HG02943 (cell line): Measurements from ENCODE around the gene CLEC17A.
A peak's percentile ranks its signal among the peaks of the same experiment; 100 is the strongest.
"Not testable (repeated sequence)": the region's sequence is repeated elsewhere in the genome, so short reads cannot be mapped to it uniquely, and the experiment has no call there.

Source experiments
- ATAC-seq: cut with Tn5 transposase; IDR thresholded peaks from one replicate; pipeline ENCODE4 v1.9.1; 2021; ENCODE audit warnings: mild to moderate bottlenecking, low read depth, moderate library complexity; ENCODE audit not compliant: unreplicated experiment

CLEC17A gene

GRCh38 chr19:14558370-14559066 is 24.4 kb upstream of the CLEC17A start:
- ATAC-seq = no peak

GRCh38 chr19:14559916-14560775 is 22.7 kb upstream of the CLEC17A start:
- no peak for ATAC-seq

DNA sequence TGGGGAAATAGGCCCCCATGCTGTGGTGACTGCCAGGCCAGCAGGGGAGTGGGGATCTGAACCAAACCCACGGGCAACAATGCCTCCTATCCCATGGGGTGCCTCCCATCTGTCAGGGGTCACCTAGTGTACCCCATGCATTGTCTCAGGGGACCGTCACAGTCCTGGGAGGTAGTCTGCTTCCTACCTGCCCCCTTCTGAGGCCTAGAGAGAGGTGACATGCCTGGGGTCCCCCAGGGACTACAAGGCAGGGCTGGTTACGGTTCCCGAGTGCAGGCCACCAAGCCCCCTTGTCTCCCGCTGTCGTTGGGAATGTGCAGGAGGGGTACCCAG is 22.1 kb upstream of the CLEC17A start:
- ATAC-seq = no peak

GRCh38 chr19:14561249-14561648 is 21.6 kb upstream of the CLEC17A start:
- no peak for ATAC-seq

- no peak for ATAC-seq
Observed at GRCh38 chr19:14561847-14562351, 21.0 kb upstream of the CLEC17A start.

DNA sequence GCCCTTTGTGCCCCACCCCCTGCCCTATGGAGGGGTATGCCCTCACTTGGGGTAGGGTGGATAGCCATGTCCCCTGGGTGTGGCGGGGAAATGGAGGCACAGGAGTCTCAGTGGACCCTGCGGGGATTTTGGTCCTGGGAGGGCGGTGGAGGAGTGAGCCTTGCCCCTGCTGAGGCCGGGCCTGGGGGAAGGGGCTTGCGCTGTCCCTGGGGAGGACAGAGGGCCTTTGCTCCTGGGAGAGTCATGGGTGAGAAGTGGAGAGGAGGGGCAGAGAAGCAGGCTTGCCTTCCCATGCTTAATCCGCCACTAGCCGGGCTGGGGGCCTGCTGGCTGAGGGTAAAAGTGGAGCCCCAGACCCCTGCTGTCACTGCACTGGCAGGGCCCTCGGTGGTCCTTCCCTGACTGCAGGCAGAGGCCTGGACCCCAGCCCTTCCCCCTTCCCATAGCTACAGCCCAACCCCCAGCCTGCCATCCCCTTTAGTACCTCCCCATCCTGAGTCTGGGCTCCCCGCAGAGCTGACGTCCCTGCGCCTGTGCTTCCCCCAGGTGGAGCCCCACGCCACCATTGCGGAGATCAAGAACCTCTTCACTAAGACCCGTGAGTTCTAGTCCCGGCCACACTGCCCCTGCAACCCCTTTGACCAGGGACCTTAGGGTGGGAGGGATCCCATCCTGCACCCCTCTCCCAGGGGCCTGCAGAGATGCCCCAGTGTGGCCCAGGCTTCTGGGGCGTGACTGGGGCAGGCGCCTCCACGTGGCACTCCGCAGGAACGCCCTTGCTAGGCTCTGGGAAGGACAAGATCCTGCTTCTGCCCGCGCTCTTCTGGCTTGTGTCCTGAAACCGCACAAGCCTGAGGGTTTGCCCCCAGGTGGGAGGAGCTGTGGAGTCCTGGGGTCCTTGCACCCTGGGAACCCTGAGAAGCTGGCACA is 20.0 kb upstream of the CLEC17A start:
- ATAC-seq = no peak

- ATAC-seq = no peak
Observed at GRCh38 chr19:14563590-14563926, 19.3 kb upstream of the CLEC17A start.

DNA sequence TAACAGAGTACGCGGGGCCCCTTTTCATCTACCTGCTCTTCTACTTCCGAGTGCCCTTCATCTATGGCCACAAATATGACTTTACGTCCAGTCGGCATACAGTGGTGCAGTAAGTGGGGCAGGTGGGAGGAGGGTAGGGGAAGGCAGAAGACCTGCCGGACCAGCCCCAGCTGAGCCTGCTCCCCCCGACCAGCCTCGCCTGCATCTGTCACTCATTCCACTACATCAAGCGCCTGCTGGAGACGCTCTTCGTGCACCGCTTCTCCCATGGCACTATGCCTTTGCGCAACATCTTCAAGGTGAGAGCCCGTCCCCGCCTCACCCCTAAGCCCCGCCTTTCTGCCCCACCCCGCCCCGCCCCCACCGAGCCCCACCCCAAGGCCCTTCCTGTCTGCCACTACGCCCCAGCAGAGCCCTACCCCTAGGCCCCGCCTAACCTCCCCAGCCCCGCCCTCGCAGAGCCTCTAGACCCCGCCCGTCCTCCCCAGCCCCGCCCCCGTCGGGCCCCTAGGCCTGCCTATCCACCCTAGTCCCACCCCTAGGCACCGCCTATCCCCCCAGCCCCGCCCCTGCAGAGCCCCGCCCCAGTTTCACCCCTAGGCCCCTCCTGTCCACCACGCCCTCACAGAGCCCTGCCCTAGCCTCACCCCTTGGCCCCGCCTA is 18.8 kb upstream of the CLEC17A start:
- no peak for ATAC-seq

GRCh38 chr19:14564652-14565297 is 18.1 kb upstream of the CLEC17A start:
- not testable (repeated sequence) for ATAC-seq

- no peak for ATAC-seq
Observed at GRCh38 chr19:14565298-14565679, 17.6 kb upstream of the CLEC17A start.

DNA sequence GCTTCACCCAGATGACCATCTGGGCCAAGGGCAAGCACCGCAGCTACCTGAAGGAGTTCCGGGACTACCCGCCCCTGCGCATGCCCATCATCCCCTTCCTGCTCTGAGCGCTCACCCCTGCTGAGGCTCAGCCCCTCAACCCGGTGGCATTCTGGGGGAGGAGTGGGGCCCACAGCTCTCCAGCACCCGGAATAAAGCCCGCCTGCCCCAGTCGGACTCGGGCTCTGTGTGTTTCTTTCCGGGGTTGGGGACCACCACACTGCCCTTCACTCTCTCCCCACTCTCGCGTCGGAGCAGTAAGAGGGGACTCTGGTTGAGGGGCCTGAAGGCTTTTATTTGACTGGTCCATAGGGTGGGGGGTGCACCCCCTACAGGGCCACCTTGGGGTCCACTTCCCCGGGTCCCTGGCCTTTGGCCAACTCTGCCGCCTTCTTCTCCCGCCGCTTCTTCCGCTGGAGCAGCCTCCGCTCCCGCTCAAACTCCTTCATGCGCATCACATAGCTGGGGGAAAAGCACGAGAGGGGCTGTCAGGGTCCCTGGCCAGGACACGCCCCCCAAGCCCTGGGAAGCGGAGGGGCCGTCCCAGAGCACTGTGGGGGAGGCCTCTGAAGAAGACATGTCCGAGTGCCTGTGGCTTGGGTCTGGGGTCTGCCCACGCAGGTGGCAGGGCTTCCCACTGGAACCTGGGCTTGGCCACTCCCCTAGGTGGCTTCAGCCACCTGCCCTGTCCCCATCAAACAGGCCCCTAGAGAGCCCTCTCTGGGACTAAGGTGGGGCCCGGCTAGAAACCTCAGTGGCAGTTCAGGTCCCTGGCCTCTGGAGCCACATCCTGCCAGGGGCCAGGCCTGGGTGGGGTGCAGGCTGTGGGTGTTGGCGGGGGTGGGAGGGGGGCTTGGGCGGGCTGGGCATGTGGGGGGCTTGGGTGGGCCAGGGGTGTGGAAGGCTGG is 16.8 kb upstream of the CLEC17A start:
- ATAC-seq = no peak

- no peak for ATAC-seq
Observed at GRCh38 chr19:14566712-14567077, 16.2 kb upstream of the CLEC17A start.

- no peak for ATAC-seq
Observed at GRCh38 chr19:14567079-14567478, 15.8 kb upstream of the CLEC17A start.

GRCh38 chr19:14570864-14571527 is 11.9 kb upstream of the CLEC17A start:
- ATAC-seq = no peak

DNA sequence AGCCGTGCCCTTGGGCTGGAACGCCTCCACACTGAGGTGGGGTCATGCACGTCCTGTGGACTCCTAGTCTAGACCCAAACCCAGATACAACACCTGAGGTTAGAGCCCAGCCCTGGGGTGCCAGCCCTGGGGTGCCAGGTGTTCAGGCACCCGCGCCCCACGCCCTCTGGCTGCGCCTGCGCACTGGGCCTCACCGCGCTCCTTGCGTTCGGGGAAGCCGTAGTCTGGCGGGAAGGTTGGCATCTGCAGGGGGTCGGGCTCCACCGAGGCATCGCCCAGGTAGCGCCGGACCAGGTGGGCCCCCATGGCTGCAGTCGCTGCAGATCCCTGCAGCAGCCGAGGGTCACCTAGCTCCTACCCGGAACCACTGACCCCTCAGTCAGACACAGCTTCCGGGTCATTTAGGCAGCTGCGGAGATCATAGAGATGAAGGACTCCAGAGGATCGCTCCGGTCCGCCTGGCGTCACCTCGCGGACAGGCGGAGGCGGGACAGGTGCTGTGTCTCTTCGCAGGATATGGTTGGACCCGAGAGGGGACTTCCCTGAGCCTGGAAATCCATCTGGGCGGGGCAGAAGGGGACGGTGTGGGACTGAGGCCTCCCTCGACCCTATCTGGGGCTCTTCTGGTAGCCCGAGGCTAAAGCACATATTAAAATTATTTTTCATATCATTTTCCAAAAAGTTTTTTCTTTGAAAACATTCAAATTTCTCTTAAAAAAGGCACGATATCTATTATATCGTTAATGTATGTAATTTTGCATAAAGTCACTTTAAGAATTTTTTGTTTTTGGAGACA is 11.0 kb upstream of the CLEC17A start, which contains the start of gene NDUFB7:
Gene NDUFB7, minus strand, starts transcription at position 372 of the 796 bp plus-strand sequence. Its CDS starts 66 bp downstream, at position 306.
- ATAC-seq = peak; percentile 78

DNA sequence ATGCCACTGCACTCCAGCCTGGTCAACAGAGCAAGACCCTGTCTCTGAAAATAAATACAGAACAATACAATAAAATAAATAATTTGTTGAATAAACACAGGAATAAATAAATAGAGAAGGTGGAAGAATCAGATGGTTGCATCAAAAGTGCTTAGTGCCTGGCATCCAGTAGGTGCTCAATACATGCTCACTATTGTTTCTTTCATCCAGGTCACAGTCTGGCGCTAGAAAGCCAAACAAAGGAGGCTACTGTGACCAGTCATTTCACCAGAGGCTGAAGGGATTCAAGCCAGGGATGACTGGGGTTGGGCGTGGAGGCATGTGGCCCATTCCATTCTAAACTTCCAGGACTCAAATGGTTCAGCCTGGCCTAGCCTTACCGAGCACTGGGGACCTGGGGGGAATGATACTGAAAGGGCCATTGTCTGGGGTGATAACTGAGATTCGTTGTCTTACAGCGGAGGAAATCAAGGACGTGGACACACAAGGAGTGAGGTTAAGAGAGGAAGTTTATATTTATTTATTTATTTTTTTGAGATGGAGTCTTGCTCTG is 7.4 kb upstream of the CLEC17A start:
- no peak for ATAC-seq

DNA sequence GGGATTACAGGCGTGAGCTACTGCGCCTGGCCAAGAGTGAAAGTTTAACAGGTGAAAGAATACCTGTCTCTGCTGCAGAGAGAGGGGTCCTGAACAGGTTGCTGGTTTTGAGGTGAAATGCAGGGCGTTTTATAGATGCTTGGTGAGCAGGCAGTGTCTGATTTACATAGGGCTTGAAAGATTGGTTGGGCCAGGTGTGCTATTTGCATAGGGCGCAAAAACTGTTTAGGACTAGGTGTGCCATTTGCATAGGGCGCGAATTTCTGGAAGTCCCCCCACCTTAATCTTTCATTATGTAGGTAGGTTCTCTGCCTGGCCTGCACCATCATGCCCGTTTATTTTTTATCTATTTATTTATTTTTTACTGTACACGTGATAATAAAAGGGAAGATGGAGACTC is 6.5 kb upstream of the CLEC17A start:
- ATAC-seq = no peak
